ENCODE measurements around the gene TPD52L2. TPM values are rescaled to one million over a fixed set of nuclear protein-coding genes. Genes with fewer than 3 reads are reported as not detected.
"Not testable (repeated sequence)": the region's sequence is repeated elsewhere in the genome, so short reads cannot be mapped to it uniquely, and the experiment has no call there.

TPD52L2 gene
- total RNA-seq, 2 experiments from 2014 or later = 37.9 to 39.5 TPM

DNA sequence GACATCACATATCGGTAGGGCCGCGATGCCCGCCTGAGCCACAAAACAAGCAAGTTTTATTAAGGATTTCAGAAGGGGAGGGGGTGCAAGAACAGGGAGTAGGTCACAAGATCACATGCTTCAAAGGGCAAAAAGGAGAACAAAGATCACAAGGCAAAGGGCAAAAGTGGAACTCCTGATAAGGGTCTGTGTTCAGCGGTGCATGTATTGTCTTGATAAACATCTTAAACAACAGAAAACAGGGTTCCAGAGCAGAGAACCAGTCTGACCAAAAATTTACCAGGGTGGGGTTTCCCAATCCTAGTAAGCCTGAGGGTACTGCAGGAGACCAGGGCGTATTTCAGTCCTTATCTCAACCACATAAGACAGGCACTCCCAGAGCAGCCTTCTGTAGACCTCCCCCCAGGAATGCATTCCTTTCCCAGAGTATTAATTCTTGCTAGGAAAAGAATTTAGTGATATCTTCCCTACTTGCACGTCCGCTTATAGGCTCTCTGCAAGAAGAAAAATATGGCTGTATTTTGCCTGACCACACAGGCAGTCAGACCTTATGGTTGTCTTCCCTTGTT, 51.4 kb downstream of the TPD52L2 start:
- ATAC-seq (ENCODE audit: low read depth); H3K4me3 Mint-ChIP-seq; H3K27ac Mint-ChIP-seq; H3K9me3 Mint-ChIP-seq; H3K27me3 Mint-ChIP-seq; POLR2A ChIA-PET; DNase-seq; H3K4me1 Mint-ChIP-seq: not testable (repeated sequence)
- peaks cover 24% of the 10 kb centered on the region for H3K36me3 Mint-ChIP-seq

DNA sequence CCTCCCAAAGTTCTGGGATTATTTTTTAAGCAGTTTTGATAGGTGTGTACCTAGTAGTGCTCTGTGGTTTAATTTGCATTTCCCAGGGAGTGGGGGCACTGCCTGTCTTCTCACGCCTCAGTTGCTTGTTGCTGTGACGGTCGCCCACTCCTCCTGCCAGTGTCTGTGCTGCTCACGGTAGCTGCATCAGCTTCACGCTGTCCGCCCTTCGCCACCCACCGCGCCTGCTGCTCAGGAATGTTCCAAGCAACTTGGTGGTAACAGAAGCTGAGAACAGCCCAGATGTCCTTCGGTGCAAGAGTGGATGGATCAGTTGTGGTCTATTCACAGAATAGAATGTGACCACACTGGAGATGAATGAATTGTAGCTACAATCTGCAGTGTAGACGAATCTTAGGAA, 52.7 kb downstream of the TPD52L2 start:
- peaks cover 3% of the 10 kb centered on the region for H3K4me1 Mint-ChIP-seq
- DNase-seq (no peak), ATAC-seq (ENCODE audit: low read depth) (no peak)
- peaks cover 24% of the 10 kb centered on the region for H3K36me3 Mint-ChIP-seq
- H3K27ac Mint-ChIP-seq = no peak overlapping the region
- peaks cover 2% of the 10 kb centered on the region for H3K9me3 Mint-ChIP-seq
- no peak overlapping the region for H3K4me3 Mint-ChIP-seq
- no peaks in the 10 kb centered on the region for H3K27me3 Mint-ChIP-seq
- POLR2A ChIA-PET = no interaction called here

DNA sequence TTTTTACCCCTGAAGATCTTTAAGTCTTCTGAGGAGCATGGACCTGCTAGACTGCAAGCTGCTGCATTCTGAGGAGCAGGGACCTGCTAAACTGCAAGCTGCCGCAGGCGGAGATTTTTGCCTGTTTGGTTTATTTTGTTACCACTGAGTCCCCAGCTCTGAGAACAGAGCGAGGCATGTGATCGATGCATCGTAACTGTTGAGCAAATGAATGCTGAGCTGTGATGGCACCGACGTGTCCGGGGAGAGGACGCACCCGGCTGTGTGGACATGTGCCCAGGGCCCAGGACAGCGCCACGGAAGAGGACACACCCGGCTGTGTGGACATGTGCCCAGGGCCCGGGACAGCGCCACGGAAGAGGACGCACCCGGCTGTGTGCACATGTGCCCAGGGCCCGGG, 54.1 kb downstream of the TPD52L2 start:
- Mint-ChIP-seq H3K4me3 (no peak overlapping the region), H3K36me3 (peaks cover 20% of the 10 kb centered on the region), H3K27me3 (no peaks in the 10 kb centered on the region), H3K4me1 (peaks cover 4% of the 10 kb centered on the region), H3K27ac (no peak overlapping the region), H3K9me3 (peaks cover 2% of the 10 kb centered on the region)
- POLR2A ChIA-PET = no interaction called here
- ATAC-seq (ENCODE audit: low read depth) = no peak
- no peak for DNase-seq

DNA sequence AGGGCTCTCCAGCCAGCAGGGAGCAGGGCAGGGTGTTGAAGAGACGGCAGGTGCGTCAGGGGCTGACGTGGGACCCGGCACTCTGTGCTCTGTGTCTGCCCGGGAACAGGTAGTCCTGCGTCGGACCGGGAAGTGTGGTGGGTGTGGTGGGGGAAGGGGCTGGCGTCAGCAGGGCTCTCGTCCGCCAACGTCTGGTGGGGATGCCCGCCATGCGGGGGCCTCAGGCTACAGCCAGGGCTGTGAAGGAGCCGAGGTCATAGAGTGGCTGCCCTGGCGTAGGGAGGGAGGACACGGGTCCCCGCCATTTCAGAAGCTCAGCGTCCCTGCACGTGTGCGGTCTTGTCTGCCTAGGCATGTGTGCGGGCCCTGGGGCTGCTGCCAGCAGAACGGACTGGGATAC, 55.2 kb downstream of the TPD52L2 start:
- Mint-ChIP-seq H3K36me3 (peaks cover 14% of the 10 kb centered on the region), H3K27me3 (no peaks in the 10 kb centered on the region), H3K4me1 (peaks cover 4% of the 10 kb centered on the region), H3K27ac (no peak overlapping the region), H3K4me3 (no peak overlapping the region), H3K9me3 (peaks cover 2% of the 10 kb centered on the region)
- no peak for ATAC-seq (ENCODE audit: low read depth)
- DNase-seq = no peak
- POLR2A ChIA-PET = no interaction called here

DNA sequence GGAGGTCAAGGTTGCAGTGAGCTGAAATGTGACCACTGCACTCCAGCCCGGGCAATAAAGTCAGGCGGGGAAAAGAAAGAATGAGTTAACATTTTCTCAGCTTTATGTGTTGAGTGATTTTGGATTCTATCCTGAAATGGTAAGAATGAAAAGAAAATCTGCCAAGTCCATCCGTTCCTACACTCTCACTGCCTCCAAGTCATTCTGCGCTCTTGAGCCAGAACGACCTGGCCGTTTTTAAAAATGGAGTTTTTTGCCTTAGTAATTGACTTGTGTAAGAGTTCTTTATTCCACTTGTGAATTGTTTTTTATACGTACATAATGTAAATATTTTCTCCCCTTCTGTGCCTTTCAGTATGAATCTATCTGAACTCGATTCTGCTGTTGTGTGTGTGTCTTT, 58.6 kb downstream of the TPD52L2 start:
- DNase-seq (no peak), ATAC-seq (ENCODE audit: low read depth) (no peak)
- Mint-ChIP-seq H3K27me3 (no peaks in the 10 kb centered on the region), H3K4me3 (no peak overlapping the region), H3K36me3 (peaks cover 7% of the 10 kb centered on the region), H3K4me1 (peaks cover 2% of the 10 kb centered on the region), H3K27ac (peak overlapping the region; percentile 22), H3K9me3 (no peaks in the 10 kb centered on the region)
- POLR2A ChIA-PET = no interaction called here

DNA sequence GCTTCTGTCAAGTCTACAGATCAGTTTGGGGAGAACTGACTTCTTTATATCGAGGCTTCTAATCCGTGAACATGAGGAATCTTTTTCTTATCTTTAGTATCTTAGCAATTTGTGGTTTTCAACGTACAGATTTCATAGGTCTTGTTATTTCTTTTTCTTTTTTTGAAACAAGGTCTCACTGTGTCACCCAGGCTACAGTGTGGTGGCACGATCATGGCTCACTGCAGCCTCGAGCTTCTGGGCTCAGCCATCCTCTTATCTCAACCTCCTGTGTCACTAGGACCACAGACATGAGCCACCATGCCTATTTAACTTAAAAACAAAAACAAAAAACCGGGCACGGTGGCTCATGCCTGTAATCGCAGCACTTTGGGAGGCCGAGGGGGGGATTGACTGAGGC, 59.2 kb downstream of the TPD52L2 start:
- POLR2A ChIA-PET = no interaction called here
- Mint-ChIP-seq H3K27me3 (no peaks in the 10 kb centered on the region), H3K27ac (no peak overlapping the region), H3K4me3 (no peak overlapping the region), H3K4me1 (peaks cover 2% of the 10 kb centered on the region), H3K9me3 (no peaks in the 10 kb centered on the region), H3K36me3 (peaks cover 10% of the 10 kb centered on the region)
- no peak for ATAC-seq (ENCODE audit: low read depth)
- no peak for DNase-seq

DNA sequence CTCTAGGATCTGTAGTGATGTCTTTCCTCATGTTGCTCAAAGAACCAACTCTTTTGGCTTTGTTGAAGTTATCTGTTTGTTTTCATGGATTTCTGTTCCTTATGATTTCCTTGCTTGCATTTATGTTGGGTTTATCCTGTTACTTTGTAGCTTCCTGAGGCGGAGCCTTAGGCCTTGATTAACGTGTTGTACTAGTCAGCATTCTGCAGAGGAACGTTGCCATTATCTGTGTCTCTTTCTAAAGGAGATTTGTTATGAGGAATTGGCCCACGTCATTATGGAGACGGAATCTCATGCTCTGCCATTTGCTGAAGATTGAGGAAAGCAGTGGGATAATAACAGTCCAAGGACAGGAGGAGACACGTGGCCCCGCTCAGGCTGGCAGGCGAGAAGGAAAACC, 61.2 kb downstream of the TPD52L2 start:
- DNase-seq = no peak
- Mint-ChIP-seq H3K27me3 (no peaks in the 10 kb centered on the region), H3K9me3 (no peaks in the 10 kb centered on the region), H3K4me3 (no peak overlapping the region), H3K4me1 (peaks cover 2% of the 10 kb centered on the region), H3K36me3 (peaks cover 13% of the 10 kb centered on the region), H3K27ac (no peak overlapping the region)
- no peak for ATAC-seq (ENCODE audit: low read depth)
- POLR2A ChIA-PET = interaction anchor here (0.7 kb wide), 1 partner anchor 20 kb away, joined by 4 read pairs; no protein-coding TSS in a partner anchor

DNA sequence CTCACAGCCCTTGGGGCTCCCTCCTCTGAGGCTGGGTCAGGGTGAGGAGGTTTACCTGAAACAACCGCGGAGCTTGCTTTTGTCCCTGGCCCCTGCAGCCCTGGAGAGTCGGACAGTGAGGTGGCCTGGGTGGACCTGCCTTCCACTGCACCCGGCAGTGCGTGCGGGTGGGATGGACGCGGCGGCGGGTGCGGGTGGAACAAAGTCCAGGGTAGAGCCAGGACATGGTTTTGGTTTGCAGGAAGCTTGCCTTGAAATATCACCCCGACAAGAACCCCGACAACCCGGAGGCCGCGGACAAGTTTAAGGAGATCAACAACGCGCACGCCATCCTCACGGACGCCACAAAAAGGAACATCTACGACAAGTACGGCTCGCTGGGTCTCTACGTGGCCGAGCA, 64.0 kb downstream of the TPD52L2 start:
- Mint-ChIP-seq H3K4me3 (no peak overlapping the region), H3K27me3 (no peaks in the 10 kb centered on the region), H3K36me3 (peaks cover 20% of the 10 kb centered on the region), H3K4me1 (no peaks in the 10 kb centered on the region), H3K27ac (no peak overlapping the region), H3K9me3 (no peaks in the 10 kb centered on the region)
- ATAC-seq (ENCODE audit: low read depth) = no peak
- no peak for DNase-seq
- POLR2A ChIA-PET = no interaction called here

DNA sequence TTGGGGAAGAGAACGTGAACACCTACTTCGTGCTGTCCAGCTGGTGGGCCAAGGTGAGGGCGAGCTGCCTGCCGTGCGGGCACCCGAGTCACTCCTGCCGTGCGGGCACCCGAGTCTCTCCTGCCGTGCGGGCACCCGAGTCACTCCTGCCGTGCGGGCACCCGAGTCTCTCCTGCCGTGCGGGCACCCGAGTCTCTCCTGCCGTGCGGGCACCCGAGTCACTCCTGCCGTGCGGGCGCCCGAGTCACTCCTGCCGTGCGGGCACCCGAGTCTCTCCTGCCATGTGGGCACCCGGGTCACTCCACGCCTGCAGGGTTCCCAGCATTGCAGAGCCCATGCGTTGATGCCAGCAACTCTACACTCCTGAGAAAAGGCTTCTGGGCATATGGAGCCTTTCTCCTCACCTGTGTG, 64.4 kb downstream of the TPD52L2 start:
- POLR2A ChIA-PET; DNase-seq; H3K27ac Mint-ChIP-seq; H3K27me3 Mint-ChIP-seq; H3K4me1 Mint-ChIP-seq; ATAC-seq (ENCODE audit: low read depth); H3K9me3 Mint-ChIP-seq; H3K4me3 Mint-ChIP-seq: not testable (repeated sequence)
- H3K36me3 Mint-ChIP-seq = peaks cover 20% of the 10 kb centered on the region

DNA sequence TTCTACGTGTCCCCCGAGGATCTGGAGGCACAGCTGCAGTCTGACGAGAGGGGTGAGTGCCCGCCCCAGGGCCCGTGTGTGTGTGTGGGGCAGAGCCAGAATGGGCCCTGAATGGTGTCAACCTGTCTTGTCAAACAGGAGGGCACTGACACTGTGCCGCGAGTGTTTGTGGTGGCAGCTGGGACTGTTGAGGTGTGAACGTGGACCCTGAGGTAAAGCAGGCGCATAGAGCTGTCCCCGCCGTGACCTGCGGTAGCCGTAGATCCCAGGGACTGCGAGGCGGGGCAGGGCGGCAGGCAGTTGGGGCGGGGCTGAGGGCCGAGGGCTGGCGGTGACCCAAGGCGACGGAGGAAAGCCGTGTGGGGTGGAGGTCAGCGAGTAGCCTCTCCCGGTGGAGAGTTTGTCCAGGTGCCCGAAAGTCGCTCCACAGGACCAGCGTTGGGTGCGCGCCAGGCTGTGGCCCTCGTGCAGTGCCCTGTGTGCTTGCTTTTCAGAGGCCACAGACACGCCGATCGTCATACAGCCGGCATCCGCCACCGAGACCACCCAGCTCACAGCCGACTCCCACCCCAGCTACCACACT, 66.0 kb downstream of the TPD52L2 start:
- POLR2A ChIA-PET = no interaction called here
- Mint-ChIP-seq H3K4me3 (no peak overlapping the region), H3K4me1 (no peaks in the 10 kb centered on the region), H3K27me3 (no peaks in the 10 kb centered on the region), H3K36me3 (peaks cover 23% of the 10 kb centered on the region), H3K9me3 (no peaks in the 10 kb centered on the region), H3K27ac (no peak overlapping the region)
- no peak for ATAC-seq (ENCODE audit: low read depth)
- DNase-seq = no peak

DNA sequence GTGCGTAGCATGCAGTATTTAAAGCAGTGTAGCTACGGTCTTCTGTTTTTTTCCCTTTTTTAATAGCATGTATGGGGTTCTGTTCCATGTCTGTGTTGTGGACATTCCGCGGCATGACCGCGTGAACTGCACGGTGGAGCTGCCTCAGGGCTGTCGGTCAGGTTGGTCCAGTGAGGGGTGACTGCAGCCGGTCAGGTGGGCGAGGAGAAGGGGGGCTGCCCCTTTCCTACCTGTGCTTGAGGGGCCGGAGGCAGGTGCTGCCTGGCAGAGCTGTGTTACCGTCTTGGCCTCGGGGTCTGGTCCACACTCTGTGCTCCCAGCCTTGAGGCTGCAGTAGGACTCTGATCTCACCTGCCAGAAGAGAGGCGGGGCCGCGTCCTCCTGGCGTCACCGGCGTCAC, 66.7 kb downstream of the TPD52L2 start:
- H3K27ac Mint-ChIP-seq = no peak overlapping the region
- no peak for ATAC-seq (ENCODE audit: low read depth)
- H3K36me3 Mint-ChIP-seq = peaks cover 23% of the 10 kb centered on the region
- no peaks in the 10 kb centered on the region for H3K27me3 Mint-ChIP-seq
- no peak overlapping the region for H3K4me3 Mint-ChIP-seq
- POLR2A ChIA-PET = no interaction called here
- H3K4me1 Mint-ChIP-seq = no peaks in the 10 kb centered on the region
- H3K9me3 Mint-ChIP-seq = no peaks in the 10 kb centered on the region
- DNase-seq = no peak

DNA sequence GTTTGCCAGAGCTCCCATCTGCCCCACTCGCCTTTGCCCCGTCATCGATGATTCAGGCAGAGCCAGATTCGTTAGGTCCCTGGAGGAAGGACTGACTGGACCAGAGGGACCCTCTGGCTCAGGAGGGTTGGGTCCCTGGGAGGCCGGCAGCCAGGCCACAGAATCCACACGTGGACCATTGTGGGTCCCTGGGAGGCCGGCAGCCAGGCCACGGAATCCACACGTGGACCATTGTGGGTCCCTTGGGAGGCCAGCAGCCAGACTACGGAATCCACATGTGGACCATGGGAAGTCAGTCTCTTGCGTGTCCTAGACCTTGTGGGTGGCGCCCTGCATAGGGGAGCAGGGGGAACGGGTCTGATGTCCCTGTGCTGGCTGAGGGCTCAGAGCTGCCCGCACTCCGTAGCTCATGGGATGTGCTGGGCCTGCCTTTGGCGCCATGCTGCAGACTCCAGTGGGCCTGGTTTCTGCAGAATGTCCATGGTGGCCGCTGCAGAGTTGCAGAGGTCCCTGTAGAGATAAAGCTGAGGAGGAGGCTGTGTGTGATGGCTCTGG, 67.6 kb downstream of the TPD52L2 start:
- H3K27me3 Mint-ChIP-seq = no peaks in the 10 kb centered on the region
- DNase-seq (no peak), ATAC-seq (ENCODE audit: low read depth) (no peak)
- peaks cover 2% of the 10 kb centered on the region for H3K4me1 Mint-ChIP-seq
- H3K36me3 Mint-ChIP-seq = peaks cover 24% of the 10 kb centered on the region
- H3K9me3 Mint-ChIP-seq = no peaks in the 10 kb centered on the region
- H3K4me3 Mint-ChIP-seq = no peak overlapping the region
- no peak overlapping the region for H3K27ac Mint-ChIP-seq
- POLR2A ChIA-PET = no interaction called here

DNA sequence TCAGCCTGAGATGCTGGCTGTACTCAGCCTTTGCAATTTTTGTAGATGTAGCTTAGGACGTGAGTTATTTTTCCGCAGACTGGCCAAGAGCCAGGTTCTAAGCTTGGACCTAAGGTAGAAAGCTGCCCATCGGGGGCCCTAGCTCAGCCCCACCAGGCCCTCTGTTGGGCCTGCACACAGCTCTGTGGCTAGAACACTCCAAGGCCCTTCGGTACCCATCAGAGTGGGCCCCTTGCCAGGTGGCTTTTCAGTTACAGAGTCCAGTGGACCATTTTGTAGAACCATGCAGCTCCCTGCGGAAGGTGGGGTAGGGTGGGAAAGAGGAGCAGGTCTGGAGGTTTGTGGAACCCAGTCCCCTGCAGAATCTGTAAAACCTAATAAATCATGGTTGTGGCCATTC, 68.6 kb downstream of the TPD52L2 start:
- Mint-ChIP-seq H3K36me3 (peaks cover 23% of the 10 kb centered on the region), H3K4me3 (no peak overlapping the region), H3K4me1 (peaks cover 2% of the 10 kb centered on the region), H3K27me3 (no peaks in the 10 kb centered on the region), H3K27ac (no peak overlapping the region), H3K9me3 (no peaks in the 10 kb centered on the region)
- no peak for ATAC-seq (ENCODE audit: low read depth)
- POLR2A ChIA-PET = no interaction called here
- no peak for DNase-seq

DNA sequence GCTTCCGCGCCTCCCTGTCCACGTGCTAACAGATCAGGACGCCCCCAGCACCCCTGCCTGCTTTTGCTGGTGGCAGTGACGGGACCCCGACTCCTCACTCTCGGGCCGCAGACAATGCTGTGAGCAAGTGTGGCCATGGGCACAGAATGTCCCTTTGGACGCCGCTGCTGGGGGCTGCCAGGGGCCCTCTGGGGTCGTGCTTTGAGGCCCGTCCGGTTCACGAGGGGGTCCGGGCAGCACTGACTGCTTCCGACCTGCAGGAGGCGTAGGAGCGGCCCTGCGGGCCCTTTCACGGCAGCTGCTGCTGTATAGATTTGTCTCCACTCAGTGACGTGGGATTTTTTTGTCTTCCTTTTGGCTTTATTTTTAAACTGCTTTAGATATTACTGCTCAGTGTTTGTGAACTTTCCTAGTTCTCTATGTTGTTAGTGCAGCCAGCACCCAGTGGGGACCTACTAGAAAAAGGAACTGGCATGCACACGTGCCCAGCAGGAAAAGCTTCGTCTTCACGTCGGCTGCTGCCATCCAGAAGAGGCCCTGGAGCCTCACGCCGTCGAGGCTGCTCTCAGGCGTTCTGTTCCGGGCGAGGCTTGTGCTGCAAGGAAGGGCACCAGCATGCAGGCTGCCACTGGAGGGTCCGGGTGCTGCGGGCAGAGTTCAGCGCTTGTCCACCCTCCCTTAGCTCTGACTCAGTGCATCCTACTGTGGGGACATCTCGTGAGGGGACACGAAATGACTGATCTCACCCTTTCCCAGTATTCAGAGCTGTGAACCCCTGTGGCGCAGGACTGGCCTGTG, 69.4 kb downstream of the TPD52L2 start:
- DNase-seq = no peak
- POLR2A ChIA-PET = no interaction called here
- H3K36me3 Mint-ChIP-seq = peaks cover 21% of the 10 kb centered on the region
- no peaks in the 10 kb centered on the region for H3K9me3 Mint-ChIP-seq
- no peaks in the 10 kb centered on the region for H3K27me3 Mint-ChIP-seq
- no peak for ATAC-seq (ENCODE audit: low read depth)
- H3K27ac Mint-ChIP-seq = no peak overlapping the region
- H3K4me1 Mint-ChIP-seq = peaks cover 2% of the 10 kb centered on the region
- no peak overlapping the region for H3K4me3 Mint-ChIP-seq
